Measurements from ENCODE around the gene RAB43.
"Not testable (repeated sequence)": the region's sequence is repeated elsewhere in the genome, so short reads cannot be mapped to it uniquely, and the experiment has no call there.

RAB43 gene

GRCh38 chr3:129078510-129078909 is 43.1 kb downstream of the RAB43 start:
- no peak for DNase-seq (ENCODE audit: low spot score)
- in situ Hi-C loops (cut with MboI; ENCODE audit: low sequenced_read_pairs, unreplicated experiment): no loop called here

GRCh38 chr3:129077222-129077621 is 44.4 kb downstream of the RAB43 start:
- no peak for TF ChIP-seq CTCF (IDR thresholded peaks at IDR 0.05; ENCODE audit: borderline replicate concordance, control extremely low read depth, extremely low read depth, insufficient read depth, missing control alignments)
- in situ Hi-C loops (cut with MboI; ENCODE audit: low sequenced_read_pairs, unreplicated experiment): no loop called here
- DNase-seq (ENCODE audit: low spot score): no peak

More at GRCh38 chr3:129078510-129078909, 43.1 kb downstream of the RAB43 start:
- no peak for TF ChIP-seq CTCF (IDR thresholded peaks at IDR 0.05; ENCODE audit: borderline replicate concordance, control extremely low read depth, extremely low read depth, insufficient read depth, missing control alignments)

- in situ Hi-C loops (cut with MboI; ENCODE audit: low sequenced_read_pairs, unreplicated experiment): no loop called here
- no peak for TF ChIP-seq CTCF (IDR thresholded peaks at IDR 0.05; ENCODE audit: borderline replicate concordance, control extremely low read depth, extremely low read depth, insufficient read depth, missing control alignments)
- DNase-seq (ENCODE audit: low spot score): no peak
Observed at GRCh38 chr3:129070086-129070885, 51.3 kb downstream of the RAB43 start.

GRCh38 chr3:129069313-129070085 is 52.1 kb downstream of the RAB43 start:
- in situ Hi-C loops (cut with MboI; ENCODE audit: low sequenced_read_pairs, unreplicated experiment); DNase-seq (ENCODE audit: low spot score): not testable (repeated sequence)

- in situ Hi-C loops (cut with MboI; ENCODE audit: low sequenced_read_pairs, unreplicated experiment): no loop called here
- no peak for DNase-seq (ENCODE audit: low spot score)
- TF ChIP-seq CTCF (IDR thresholded peaks at IDR 0.05; ENCODE audit: borderline replicate concordance, control extremely low read depth, extremely low read depth, insufficient read depth, missing control alignments): no peak
Observed at GRCh38 chr3:129068291-129068886, 53.2 kb downstream of the RAB43 start.

- in situ Hi-C loops (cut with MboI; ENCODE audit: low sequenced_read_pairs, unreplicated experiment): not testable (repeated sequence)
Observed at GRCh38 chr3:129067719-129068118, 53.9 kb downstream of the RAB43 start.

GRCh38 chr3:129065720-129066073 is 55.9 kb downstream of the RAB43 start:
- no peak for DNase-seq (ENCODE audit: low spot score)
- in situ Hi-C loops (cut with MboI; ENCODE audit: low sequenced_read_pairs, unreplicated experiment): no loop called here
- TF ChIP-seq CTCF (IDR thresholded peaks at IDR 0.05; ENCODE audit: borderline replicate concordance, control extremely low read depth, extremely low read depth, insufficient read depth, missing control alignments): no peak

More at GRCh38 chr3:129067719-129068118, 53.9 kb downstream of the RAB43 start:
- DNase-seq (ENCODE audit: low spot score): not testable (repeated sequence)
